UCSD-AML1 (cell line): ENCODE results near the gene C4BPB.

ENCODE experiments used
- DNase-seq: peaks from one replicate; lab custom pipeline; 2025; ENCODE audit not compliant: unreplicated experiment; lab: John Stamatoyannopoulos, UW

Gene C4BPB

DNA sequence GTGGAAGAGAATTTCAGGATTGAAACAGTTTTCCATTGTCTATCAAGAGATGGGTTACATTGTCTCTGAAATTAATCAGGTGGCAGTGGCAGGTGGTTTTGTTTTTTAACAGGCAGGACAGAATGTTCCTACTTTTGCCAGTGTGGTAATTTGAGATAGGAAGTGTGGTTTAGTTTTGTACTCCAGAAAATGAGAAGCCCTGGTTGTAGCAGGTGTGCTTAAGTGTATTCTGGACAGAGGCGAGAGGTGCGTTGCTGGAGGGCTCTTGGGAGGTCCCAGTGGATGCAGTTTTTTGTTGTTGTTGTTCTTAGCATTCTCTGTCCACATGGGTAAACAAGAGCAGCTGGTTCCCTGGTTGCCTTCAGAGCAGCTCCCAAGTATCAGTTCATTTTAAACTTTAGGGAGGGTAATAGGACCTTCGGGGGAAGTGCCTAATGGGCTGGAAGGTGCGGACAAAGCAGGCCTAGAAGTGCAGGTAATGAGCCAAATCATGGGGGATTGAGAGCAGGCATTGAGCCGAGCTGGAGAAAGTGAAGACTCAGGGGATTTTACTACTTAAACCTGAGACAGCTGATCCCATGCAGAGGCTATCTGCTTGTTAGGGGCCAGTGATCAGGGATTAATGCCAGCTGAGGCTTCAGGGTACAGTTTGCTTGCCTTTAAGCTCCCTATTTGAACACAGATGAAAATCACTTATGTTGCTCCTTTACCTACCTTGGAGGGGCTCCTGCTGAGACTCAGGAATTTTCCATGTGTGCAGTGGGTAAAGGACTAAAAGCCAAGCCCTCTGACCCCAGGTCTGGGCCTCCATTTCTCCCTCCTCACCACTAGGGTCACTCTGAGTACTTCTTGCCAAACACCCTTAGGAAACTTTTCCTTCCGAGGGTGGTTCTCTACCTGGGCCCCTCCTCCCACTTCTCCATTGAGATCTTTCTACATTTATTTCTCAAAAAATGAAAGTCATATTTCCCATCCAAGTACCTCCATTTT, 29.5 kb upstream of the C4BPB start:
- DNase-seq: no peak

DNA sequence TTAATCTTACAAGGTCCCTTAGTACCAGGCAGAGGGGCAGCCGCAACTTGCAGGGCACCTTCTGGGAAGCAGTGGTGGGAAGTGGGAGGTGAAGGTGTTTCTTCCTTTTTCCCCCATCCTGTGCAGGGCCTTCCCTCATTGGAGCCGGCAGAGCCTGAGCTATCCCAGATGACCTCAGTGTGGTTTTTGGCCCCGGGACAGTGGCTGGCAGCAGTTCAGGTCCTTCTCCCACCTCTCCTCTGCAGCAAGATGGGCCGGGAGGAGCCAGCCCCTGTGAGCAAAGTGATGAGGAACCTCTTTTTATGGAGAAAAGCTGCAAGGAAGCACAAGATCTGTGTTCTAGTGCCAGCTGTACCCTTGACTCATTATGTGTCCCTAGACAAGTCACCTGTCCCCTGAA, 28.8 kb upstream of the C4BPB start:
- no peak for DNase-seq

DNA sequence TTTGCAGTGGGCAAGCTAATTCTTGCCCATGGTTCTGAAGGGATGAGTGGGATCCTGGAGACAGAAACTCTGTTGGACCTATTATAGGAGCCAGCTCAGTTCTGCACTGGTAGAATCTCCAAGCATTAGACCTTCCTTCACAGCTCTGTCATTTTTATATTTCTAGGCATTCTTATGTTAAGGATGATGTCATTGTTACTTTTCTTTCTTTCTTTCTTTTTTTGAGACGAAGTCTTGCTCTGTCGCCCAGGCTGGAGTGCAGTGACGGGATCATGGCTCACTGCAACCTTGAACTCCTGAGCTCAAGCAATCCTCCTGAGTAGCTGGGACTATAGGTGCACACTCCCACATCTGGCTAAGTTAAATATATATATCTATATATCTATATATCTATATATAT, 28.1 kb upstream of the C4BPB start:
- no peak for DNase-seq

DNA sequence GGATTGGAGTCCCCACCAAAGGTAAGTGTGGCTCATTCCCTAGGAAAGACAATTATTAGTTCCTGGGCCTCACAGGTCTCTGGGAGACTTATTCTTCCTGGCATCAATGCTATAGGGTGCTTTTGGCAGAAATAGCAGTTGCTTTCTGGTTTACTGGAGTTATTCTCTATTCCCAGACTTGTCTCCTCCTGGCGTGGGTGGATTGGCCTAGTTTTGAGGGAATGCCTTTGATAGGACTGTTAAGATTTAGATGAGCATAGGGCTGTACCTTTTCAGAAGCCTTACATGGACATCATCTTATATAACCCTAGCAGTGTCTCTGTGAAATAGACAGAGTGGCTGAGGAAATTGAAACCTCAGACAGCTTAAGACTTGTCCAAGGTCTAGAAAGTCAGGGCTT, 26.6 kb upstream of the C4BPB start:
- DNase-seq: no peak

DNA sequence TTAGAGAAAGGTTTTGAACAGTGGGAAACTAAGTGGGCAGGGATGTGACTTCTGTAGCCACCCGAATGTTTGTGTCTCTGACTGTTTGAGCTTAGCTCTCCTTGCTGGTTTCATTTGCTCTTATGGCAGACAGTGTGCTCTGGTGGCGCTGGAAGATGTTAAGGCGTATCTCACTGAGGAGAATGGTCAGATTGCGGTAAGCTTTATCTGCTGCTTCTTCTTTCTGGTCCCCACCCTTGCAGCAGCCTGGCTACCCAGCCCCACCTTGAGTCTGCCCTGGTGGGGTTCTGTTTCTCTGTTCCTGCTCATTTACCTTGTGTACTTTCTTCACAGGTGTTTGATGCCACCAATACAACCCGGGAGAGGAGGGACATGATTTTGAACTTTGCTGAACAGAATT, 25.6 kb upstream of the C4BPB start:
- no peak for DNase-seq

DNA sequence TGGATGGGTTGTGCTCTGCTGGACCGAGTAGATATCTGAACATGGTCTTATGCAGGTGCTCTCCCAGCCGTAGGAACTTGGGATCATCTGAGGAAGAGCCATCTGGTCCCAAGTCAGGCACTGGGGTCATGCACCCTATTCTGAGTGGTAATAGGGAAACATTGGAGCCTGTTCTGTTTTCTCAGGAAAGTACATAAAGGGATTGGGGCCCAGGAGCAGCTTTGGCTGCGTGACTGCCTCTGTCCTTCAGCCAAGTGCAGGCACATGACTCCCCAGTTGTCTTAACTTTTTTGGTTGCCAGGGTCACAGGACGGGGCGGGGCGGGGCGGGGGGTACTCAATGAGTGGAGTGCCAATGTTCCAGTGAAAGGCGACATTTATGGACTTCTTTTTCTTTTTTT, 24.1 kb upstream of the C4BPB start:
- no peak for DNase-seq

DNA sequence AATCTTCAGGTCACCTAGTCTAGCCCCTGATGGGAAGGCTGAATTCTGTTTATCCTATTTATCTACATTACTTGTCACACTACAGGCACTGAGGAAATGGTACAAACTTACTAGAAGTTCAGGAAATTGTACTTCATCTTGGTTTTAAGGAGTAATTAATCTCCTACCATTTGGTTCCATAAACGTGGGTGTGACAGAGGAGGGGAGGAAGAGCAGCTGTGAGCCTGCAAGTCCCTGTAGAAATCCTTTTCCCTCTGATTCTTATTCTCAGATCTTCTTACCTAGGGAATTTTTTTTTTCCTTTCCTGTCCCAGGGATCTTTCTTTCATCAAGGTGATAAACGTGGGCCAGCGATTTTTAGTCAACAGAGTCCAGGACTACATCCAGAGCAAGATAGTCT, 21.5 kb upstream of the C4BPB start:
- no peak for DNase-seq

DNA sequence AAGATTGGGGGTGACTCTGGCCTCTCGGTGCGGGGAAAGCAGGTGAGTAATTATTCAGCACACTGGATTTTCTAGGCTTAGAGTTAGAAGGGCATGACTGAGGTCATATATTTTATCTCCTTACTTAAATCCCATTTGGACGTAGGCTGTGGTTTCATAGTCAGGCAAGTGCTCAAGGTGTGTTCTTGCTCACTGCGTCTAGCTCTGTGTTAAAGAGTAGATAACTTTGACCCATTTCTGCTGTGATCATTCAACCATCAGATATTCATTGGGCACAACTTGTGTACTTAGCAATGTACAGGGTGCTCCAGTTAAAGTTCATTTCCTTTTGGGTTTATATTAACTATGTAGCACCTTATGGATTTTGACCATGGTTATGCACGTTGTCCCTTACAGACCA, 21.0 kb upstream of the C4BPB start:
- no peak for DNase-seq

DNA sequence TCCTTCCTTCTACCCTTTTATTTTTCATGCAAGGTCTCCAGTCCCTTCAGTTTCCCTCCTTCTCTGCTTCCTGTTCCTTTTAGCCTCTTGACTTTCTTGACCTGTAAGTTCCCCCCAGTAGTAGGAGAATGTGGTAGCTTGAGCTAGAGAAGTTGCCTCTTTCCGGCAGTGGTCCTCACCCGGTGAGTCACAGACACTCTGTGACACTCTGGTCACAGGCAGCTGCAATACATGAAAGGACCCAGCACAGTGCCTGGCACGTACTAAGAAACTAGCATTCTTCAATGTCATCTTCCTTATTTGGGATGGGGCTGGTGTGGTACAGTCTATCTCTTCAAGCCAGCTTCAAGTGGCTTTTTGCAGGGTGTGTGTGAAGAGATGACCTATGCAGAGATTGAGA, 19.6 kb upstream of the C4BPB start:
- no peak for DNase-seq

DNA sequence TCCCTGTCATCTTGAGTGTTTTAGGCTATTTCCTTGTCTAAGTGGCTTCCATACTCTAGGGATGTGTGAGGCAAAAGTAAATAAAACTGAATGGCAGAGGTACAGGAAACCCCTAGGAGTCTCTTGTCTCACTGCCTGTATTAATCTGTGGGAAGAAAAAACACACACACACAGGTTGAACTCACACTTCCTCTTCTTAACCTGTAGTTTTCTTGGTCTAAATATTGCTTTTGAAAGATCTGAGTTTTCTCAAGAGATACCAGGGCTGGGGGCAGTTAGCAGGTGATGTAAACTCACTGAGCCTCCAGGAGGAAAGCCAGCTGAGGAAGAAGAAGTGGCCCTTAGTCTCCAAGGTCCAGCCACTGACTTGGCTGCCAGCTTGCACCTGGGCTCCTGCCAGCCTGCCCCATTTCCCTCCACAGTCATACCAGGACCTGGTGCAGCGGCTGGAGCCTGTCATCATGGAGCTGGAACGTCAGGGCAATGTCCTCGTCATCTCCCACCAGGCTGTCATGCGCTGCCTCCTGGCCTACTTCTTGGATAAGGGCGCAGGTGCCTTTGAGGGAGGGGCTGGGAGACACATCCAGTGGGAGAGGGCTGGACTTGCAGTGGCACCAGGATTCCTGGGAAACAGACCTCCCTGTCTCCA, 18.7 kb upstream of the C4BPB start:
- DNase-seq: no peak

DNA sequence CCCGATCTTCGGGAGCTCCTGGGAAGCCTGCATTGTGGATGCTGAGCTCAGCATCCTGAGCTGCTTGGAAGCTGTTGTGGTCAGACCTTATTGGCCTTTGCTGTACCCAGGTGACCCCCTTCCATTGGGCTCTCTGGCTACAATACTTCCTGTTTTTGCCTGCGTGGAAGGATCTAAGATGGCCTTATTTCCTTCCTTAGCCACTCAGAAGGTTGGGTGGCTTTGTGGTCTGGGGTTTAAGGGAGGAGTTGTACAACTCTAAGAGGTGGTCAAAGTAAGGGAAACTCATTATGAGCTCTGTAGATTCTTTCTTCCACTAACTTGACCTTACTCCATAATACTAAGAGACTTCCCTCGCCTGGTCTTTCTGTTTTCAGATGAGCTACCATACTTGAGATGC, 17.8 kb upstream of the C4BPB start:
- DNase-seq: peak; percentile 64

DNA sequence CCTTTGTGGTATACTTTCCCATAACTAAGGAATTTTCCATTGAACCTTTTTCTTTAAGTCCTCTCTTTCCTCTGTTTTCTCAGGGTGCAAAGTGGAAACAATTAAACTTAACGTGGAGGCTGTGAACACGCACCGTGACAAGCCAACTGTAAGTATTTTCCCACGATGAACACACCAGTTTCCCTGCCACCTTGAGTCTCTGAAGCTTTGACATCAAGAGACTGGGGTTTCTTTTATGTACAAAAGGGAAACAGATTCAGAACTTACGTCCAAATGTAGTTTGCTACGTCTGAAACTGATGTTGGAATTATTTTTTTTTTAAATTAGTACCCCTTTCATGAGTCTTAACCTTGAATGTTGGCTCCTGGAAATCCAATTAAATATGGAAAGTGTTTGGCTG, 17.2 kb upstream of the C4BPB start:
- DNase-seq: no peak

DNA sequence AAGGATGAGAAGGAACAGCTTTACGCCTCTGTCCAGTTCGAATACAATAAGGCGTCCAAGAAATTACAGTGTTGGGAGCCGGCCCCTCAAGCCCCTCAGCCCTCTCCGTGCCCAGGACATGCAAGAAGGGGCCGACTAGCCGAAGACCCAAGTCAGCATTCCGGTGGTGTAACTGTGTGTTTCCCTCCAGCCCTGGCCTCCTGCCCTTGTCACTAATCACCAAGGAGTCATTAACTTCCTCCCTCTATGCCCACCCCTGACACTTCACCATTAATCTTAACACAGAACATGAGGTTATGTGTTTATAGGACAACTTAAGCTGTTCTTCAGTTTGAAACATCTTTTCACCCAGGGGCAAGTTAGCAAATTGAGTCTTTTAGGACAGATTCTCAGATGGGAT, 16.4 kb upstream of the C4BPB start:
- peak; percentile 35 for DNase-seq

DNA sequence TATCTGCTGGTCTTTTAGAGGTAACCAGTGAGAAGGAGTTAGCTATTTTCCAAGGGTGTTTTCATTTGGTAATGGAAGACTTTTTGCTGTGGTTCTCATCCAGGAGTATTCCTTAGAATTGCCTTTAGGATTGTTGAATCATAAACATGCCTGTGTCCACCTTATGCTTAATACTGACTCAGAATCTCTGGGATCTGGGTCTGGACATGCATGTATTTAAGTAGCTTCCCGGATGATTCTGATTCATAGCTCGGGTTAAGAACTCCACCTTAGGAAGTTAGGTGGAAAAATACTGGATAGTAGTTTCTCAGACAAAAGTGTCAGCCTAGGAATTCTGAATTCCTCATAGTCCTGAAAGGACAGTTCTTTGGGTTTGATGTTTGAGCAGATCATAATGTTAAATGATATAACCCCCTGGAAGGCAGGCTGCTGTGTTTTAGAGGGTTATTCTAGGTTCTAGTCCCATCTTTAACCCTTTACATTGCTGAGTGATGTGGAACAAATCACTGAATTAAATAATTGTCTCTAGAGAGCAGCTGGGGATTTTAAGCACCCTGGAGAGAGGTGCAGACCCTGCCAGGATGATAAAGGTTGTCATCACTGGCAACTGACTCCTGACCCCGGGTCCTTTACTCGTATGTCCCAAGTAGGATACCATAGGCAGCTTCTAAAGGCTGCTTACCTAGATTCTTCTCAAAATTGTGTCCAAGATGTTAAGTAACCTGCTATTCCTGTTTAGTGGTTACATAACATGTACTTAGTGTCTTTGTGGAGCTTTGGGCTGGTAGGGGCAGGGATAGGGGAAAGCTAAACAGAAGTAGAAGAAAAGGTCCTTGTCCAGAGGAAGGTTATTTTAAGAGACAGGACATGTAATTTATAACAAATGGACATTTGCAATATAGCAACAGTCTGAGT, 14.5 kb upstream of the C4BPB start:
- DNase-seq: no peak

DNA sequence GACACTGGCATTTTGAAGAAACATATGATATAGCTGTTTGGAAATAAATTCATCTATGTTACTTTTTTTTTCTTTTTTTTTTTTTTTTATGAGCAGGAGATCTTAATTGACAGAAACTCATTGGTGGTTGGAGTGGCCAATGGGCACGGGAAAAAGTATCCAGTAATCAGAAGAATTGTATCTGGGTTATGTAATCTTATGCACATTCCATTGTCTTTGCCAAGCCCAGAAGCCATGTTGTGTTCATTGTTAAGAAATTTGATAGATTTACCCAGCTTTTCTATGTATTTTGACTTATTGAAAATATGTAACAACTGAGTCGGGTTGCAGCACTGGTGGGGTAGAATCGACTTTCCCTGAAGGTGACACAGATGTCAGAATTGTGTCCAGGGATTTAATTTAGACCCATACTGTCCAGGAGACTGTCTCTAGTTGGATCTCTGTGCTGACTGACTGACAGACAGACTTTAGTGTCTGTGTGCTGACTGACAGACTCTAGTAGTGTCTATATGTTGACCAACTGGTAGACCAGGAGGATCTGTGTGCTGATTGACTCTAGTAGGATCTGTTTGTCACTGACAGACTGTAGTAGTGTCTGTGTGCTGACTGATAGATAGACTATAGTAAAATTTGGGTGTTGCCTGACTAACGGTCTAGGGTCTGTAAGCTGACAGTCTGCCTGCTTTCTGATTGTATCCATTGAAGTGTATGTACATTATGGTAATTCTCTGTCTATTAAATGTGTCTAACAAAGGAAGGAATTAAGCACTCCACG, 12.3 kb upstream of the C4BPB start:
- no peak for DNase-seq

DNA sequence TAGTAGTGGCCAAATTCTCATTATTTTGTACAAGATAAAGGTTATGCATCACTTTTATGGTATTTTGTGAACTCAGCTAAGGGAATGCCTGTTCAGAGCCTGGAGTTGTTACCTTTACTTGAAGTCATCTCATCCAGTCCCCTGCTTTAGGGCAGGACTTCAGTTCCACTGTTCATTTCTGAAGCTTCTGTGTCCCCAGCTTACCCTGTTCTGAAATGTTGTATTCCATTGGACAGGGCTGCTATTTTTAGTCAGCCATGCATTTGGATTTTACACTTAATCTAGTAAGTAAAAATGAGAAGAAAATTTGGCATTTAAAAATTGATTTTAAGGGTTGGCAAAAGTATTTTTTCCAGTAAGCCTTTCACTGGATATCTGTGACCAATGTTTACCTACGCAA, 11.6 kb upstream of the C4BPB start:
- DNase-seq: no peak

DNA sequence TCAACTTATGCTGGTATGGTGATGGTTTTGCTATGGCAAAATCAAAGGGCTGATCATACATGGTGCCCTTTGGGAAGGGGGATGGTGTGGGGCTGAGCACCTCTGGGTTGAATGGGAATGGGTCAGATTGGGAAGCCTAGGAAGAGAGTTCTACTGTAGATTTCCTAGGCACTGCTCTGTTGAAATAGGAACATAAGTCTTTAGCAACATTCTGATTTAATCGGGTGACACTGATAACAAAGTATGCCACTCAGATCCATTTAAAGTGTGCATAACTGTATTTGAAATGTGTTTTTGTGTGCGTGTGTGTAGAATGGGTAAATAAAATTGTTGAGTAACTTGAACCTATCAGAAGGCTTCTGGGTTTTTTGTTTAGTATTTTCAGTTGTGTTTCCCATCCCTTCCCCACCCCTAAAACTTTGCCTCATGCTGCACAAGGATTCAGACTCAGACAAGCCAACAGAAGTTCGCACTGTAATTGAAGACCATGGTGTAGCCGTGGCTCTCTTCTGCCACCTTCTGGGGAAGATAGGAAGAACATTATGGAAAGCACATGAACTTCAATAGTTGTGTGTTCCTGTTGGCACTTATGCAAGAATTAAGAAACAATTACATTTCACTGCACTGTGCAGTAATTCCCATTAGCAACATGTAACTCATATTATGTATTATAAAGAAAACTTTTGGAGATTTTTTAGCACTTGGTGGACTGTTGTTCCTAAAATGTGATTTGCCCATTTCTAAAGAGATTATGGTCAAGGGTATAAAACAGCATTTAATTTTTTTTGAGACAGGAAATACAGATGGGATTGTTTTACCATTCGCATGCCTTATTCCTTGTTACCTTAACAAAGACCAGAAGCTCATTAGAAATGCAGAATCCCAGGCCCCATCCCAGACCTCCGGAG, 10.9 kb upstream of the C4BPB start:
- DNase-seq: peak; percentile 44

DNA sequence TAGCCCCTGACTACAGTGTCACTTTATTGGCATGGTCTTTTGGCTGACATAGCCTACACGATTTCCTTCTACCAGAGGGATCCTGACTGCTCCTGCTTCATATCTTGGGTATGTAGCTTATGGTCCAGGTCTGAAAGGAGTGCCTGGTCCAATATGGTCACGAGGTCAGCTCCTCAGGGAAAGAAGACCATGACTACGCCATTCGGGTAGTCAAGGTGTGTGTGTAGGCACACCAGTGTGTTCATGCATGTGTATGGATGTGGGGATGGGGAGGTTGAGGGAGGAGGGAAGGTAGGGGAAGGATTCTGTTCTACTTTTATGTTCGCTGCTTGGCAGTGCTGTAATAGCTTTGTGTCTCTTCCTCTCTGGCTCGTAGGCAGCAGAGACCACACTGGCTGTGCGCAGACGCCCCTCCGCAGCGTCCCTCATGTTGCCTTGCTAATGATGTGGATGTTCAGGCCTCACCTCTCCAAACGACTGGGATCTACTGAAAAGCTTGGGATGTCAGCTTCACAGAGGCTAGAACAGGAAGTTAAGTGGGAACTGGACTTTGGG, 10.0 kb upstream of the C4BPB start:
- no peak for DNase-seq

DNA sequence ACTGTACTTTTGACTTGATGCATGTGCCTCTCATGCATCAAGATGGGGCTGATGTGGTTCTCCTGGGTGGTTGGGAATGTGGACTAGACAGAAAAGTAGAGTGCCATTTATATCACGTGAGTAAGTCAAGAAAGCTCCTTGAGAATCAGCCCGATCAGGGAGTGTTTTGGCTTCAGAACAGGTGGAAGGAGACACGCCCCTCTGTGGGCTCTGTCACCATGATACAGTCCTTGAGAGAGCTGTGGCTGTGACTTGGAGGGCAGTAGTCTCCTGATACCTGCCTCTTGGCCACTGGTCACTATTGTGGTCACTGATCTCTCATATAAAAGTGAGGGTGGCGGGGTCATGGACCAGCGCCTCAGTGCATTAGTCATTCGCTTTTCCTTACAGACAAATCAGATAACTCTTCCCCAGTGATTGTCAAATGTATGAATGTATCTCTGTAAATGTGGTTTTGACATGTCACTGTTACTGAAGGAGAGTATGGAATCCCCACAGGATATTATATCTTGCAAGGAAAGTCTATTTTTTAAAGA, 8.9 kb upstream of the C4BPB start:
- DNase-seq: no peak
